HCT116 (cell line): Measurements from ENCODE around the gene COL7A1. TPM values are rescaled to one million over a fixed set of nuclear protein-coding genes. Genes with fewer than 3 reads are reported as not detected.

Source experiments
- ATAC-seq: fragments of 200-7000 bp; cut with Tn5 transposase; 2 replicates; pipeline ENCODE4 v1.9.1; 2020; ENCODE audit warnings: mild to moderate bottlenecking, moderate library complexity
- BruUV-seq: library from RNA; stranded (reverse); fragments of 400-500 nt; replicated peaks from 2 replicates; lab custom pipeline; 2021; lab: Mats Ljungman, UMichigan
- CTCF ChIA-PET: fragments of 300-600 bp; sonication (Branson Sonifier 250); formaldehyde crosslinking; loops from one replicate; lab custom pipeline; 2021; ENCODE audit warnings: antibody characterized with exemption; lab: Charles Lee
- POLR2A ChIA-PET: fragments of 300-600, 350-600 bp; sonication (Branson Sonifier 250); formaldehyde crosslinking; loops from one replicate; lab custom pipeline; 2021; ENCODE audit warnings: antibody characterized with exemption; lab: Charles Lee
- RAD21 ChIA-PET, 2 experiments: fragments of 300-600 bp; sonication (Branson Sonifier 250); formaldehyde crosslinking; loops; one replicate each; lab custom pipeline; 2023; ENCODE audit warnings: low total read pairs in 2 of 2; ENCODE audit not compliant: uncharacterized antibody in 2 of 2, unreplicated experiment in 2 of 2, low non-redundant PET in 1 of 2; lab: Charles Lee
- DNase-seq: peaks from one replicate; pipeline ENCODE4 v3.0.0-alpha.2; 2010; ENCODE audit warnings: low read depth, low spot score
- H2AFZ ChIP-seq: fragments of 200-600 bp; shearing (Covaris generic), sonication (generic); 2 replicates; pipeline ENCODE4 v1.6.1; 2017; ENCODE audit warnings: low read depth, mixed run types, mixed read lengths, antibody characterized with exemption, low read length; ENCODE audit not compliant: poor library complexity, severe bottlenecking
- H3K27ac ChIP-seq: 2 replicates; pipeline ENCODE4 v1.5.1; 2012; ENCODE audit warnings: low read depth, low read length
- H3K27me3 ChIP-seq: fragments of 200-600 bp; sonication (generic); 2 replicates; pipeline ENCODE4 v1.6.1; 2016; ENCODE audit warnings: mixed run types, low read length, mixed read lengths; ENCODE audit not compliant: insufficient read depth
- H3K36me3 ChIP-seq, 2 experiments: fragments of 200-500 bp in 1 of 2; fragments of 200-600 bp in 1 of 2; sonication (Bioruptor generic) in 1 of 2; sonication (generic) in 1 of 2; 2 replicates each; pipeline versions ENCODE4 v1.5.1 to v1.6.1; 2014 to 2016; ENCODE audit warnings: low read length in 2 of 2, inconsistent platforms in 1 of 2, mixed read lengths in 1 of 2, mixed run types in 1 of 2; ENCODE audit not compliant: insufficient read depth in 2 of 2, control insufficient read depth in 1 of 2
- H3K4me1 ChIP-seq, 2 experiments: fragments of 200-600 bp in 1 of 2; sonication (generic) in 1 of 2; 2 replicates each; pipeline versions ENCODE4 v1.5.1 to v1.6.1; 2012 to 2017; ENCODE audit warnings: low read length in 2 of 2, inconsistent platforms in 1 of 2, mild to moderate bottlenecking in 1 of 2, mixed read lengths in 1 of 2, mixed run types in 1 of 2, moderate library complexity in 1 of 2; ENCODE audit not compliant: insufficient read depth in 2 of 2, control insufficient read depth in 1 of 2
- H3K4me2 ChIP-seq: fragments of 200-600 bp; sonication (generic); 2 replicates; pipeline ENCODE4 v1.6.1; 2017; ENCODE audit warnings: mixed run types, low read length, mixed read lengths
- H3K4me3 ChIP-seq, 2 experiments: fragments of 200-600 bp in 1 of 2; sonication (generic) in 1 of 2; replicated peaks in 1 of 2; 2 replicates each; pipeline ENCODE4 v1.5.1; 2011 to 2016; ENCODE audit warnings: low read length in 2 of 2, control low read depth in 1 of 2, low read depth in 1 of 2, mild to moderate bottlenecking in 1 of 2, mixed read lengths in 1 of 2, mixed run types in 1 of 2
- H3K79me2 ChIP-seq: fragments of 200-600 bp; sonication (generic); 2 replicates; pipeline ENCODE4 v1.6.1; 2017; ENCODE audit warnings: mild to moderate bottlenecking, mixed run types, low read length, moderate library complexity, mixed read lengths; ENCODE audit not compliant: insufficient read depth
- H3K9ac ChIP-seq: fragments of 200-600 bp; sonication (generic); 2 replicates; pipeline ENCODE4 v1.6.1; 2016; ENCODE audit warnings: low read length, mixed read lengths
- H3K9me2 ChIP-seq: fragments of 200-600 bp; sonication (generic), shearing (Covaris generic); 2 replicates; pipeline ENCODE4 v1.6.1; 2017; ENCODE audit warnings: mixed run types, mild to moderate bottlenecking, moderate library complexity; ENCODE audit not compliant: insufficient read depth
- H3K9me3 ChIP-seq, 2 experiments: fragments of 200-500 bp in 1 of 2; fragments of 200-600 bp in 1 of 2; sonication (Bioruptor generic) in 1 of 2; sonication (generic) in 1 of 2; 2 replicates each; pipeline ENCODE4 v1.6.1; 2014 to 2017; ENCODE audit warnings: low read length in 2 of 2, mixed read lengths in 2 of 2, inconsistent platforms in 1 of 2, low read depth in 1 of 2, mild to moderate bottlenecking in 1 of 2, mixed run types in 1 of 2, moderate library complexity in 1 of 2; ENCODE audit not compliant: control insufficient read depth in 1 of 2, insufficient read depth in 1 of 2
- H4K20me1 ChIP-seq: fragments of 200-600 bp; sonication (generic), shearing (Covaris generic); 2 replicates; pipeline ENCODE4 v1.6.1; 2017; ENCODE audit warnings: mixed run types, mild to moderate bottlenecking, moderate library complexity; ENCODE audit not compliant: insufficient read depth
- CBX3 ChIP-seq: IDR thresholded peaks from 2 replicates; pipeline ENCODE4 v1.6.1; 2012; ENCODE audit warnings: low read depth
- CTCF ChIP-seq, 3 experiments: fragments of 200-600 bp in 1 of 3; sonication (generic) in 1 of 3; IDR thresholded peaks in 2 of 3; conservative IDR thresholded peaks in 1 of 3; 2 replicates each; pipeline ENCODE4 v1.5.1; 2012 to 2017; ENCODE audit warnings: low read depth in 2 of 3, low read length in 2 of 3, antibody characterized with exemption in 1 of 3, borderline replicate concordance in 1 of 3, control low read depth in 1 of 3, mild to moderate bottlenecking in 1 of 3, mixed read lengths in 1 of 3, mixed run types in 1 of 3, moderate library complexity in 1 of 3; ENCODE audit not compliant: insufficient read depth in 1 of 3
- ELF1 ChIP-seq: IDR thresholded peaks from 2 replicates; pipeline ENCODE4 v1.6.1; 2012; ENCODE audit warnings: low read depth, borderline replicate concordance
- EZH2 ChIP-seq: fragments of 200-600 bp; sonication (generic); IDR thresholded peaks from 2 replicates; pipeline ENCODE4 v1.6.1; 2017; ENCODE audit warnings: antibody characterized with exemption, mixed run types
- FOSL1 ChIP-seq: IDR thresholded peaks from 2 replicates; pipeline ENCODE4 v1.6.1; 2012; ENCODE audit warnings: low read depth
- JUND ChIP-seq: IDR thresholded peaks from 2 replicates; pipeline ENCODE4 v1.6.1; 2012
- MAX ChIP-seq: IDR thresholded peaks from 2 replicates; pipeline ENCODE4 v1.6.1; 2012
- POLR2A ChIP-seq: IDR thresholded peaks from 2 replicates; pipeline ENCODE4 v1.7.0; 2011; ENCODE audit warnings: borderline replicate concordance; ENCODE audit not compliant: insufficient read depth, insufficient read length; ENCODE audit errors: extremely low read depth
- POLR2AphosphoS5 ChIP-seq: IDR thresholded peaks from 2 replicates; pipeline ENCODE4 v1.6.1; 2011; ENCODE audit warnings: mild to moderate bottlenecking, low read depth, low read length, moderate library complexity
- RAD21 ChIP-seq: IDR thresholded peaks from 2 replicates; pipeline ENCODE4 v1.6.1; 2012; ENCODE audit warnings: low read depth, mild to moderate bottlenecking
- SP1 ChIP-seq: IDR thresholded peaks from 2 replicates; pipeline ENCODE4 v1.6.1; 2012; ENCODE audit warnings: low read depth
- SRF ChIP-seq: IDR thresholded peaks from 2 replicates; pipeline ENCODE4 v1.6.1; 2012; ENCODE audit warnings: low read depth
- TCF7L2 ChIP-seq: IDR thresholded peaks from 2 replicates; pipeline ENCODE4 v1.7.0; 2011; ENCODE audit warnings: borderline replicate concordance, inconsistent platforms; ENCODE audit not compliant: insufficient read depth, insufficient read length; ENCODE audit errors: extremely low read depth
- YY1 ChIP-seq: IDR thresholded peaks from 2 replicates; pipeline ENCODE4 v1.6.1; 2011; ENCODE audit warnings: low read length, low read depth, moderate library complexity, mild to moderate bottlenecking; ENCODE audit not compliant: insufficient replicate concordance; ENCODE audit errors: extremely low read depth
- ZNF274 ChIP-seq: fragments of 200-500 bp; sonication (Bioruptor generic); IDR thresholded peaks from 2 replicates; pipeline ENCODE4 v1.6.1; 2014; ENCODE audit warnings: mild to moderate bottlenecking, low read depth, low read length, inconsistent platforms
- intact Hi-C: fragments of 100-400 bp; cut with micrococcal nuclease; formaldehyde crosslinking; loops from 2 replicates; pipeline ENCODE4 v1.10.0; 2022
- total RNA-seq: library from RNA; stranded (reverse); gene quantifications from one replicate; pipeline ENCODE4 v1.2.1, GENCODE V29; 2021; ENCODE audit not compliant: unreplicated experiment

The COL7A1 gene
- total RNA-seq, 1 experiment from 2014 or later: 11.4 TPM

GRCh38 chr3:48592519-48593087, 2.5 kb downstream of the COL7A1 start (continued):
- no peak for TF ChIP-seq YY1
- TF ChIP-seq EZH2: no peak
- TF ChIP-seq SP1: no peak
- no peak for TF ChIP-seq CTCF (IDR thresholded peaks at IDR 0.05 in 2 of 3, conservative IDR thresholded peaks at IDR 0.05 in 1 of 3; ENCODE audit: borderline replicate concordance in 1 of 3, insufficient read depth in 1 of 3, low read depth in 2 of 3, low read length in 2 of 3)
- no peak for TF ChIP-seq CBX3
- no peak for TF ChIP-seq JUND
- TF ChIP-seq TCF7L2: no peak
- TF ChIP-seq POLR2AphosphoS5: no peak
- no peak for TF ChIP-seq POLR2A
- no peak for TF ChIP-seq ZNF274
- TF ChIP-seq FOSL1: no peak

DNA sequence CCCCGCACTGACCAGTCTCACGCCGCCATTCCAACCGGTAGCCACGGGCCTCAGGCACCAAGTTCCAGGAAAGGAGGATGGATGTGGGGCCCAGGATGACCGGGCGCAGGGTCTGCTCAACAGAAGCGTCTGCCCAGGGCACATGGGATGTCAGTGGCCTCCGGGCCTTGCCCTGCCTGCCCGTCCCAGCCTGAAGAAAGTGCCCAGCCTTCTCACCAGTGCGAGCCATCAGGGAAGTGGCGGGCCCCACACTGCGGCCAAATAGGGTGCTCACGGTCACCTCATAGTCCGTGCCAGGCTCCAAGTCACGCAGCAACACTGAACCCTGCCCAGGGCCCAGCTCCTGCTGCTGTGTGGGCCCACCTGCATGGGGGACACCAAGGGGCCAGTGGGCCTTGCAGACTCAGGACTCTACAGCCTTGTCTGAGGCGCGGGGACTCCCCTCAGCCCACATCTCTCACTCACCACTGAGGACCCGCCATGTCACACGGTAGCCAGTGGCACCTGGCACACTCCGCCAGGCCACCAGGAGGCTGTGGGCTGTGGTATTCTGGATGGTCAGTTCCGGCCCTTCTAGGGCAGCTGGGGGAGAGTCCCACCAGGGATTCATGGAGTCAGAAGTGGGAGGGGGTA, 3.1 kb downstream of the COL7A1 start:
- Histone ChIP-seq H3K79me2 (no peaks in the 10 kb centered on the region), H3K9me3 (no peaks in the 10 kb centered on the region), H3K9me2 (no peaks in the 10 kb centered on the region), H3K4me2 (no peak overlapping the region), H3K9ac (no peak overlapping the region), H3K27me3 (no peaks in the 10 kb centered on the region), H4K20me1 (no peaks in the 10 kb centered on the region), H3K4me1 (peaks cover 11 to 21% of the 10 kb centered on the region in 2 experiments), H2AFZ (no peak overlapping the region), H3K36me3 (no peaks in the 10 kb centered on the region), H3K27ac (no peak overlapping the region), H3K4me3 (no peak overlapping the region)
- ATAC-seq: no peak
- no TSS peak for BruUV-seq
- ChIA-PET POLR2A (no interaction called here), CTCF (no interaction called here), RAD21 (no interaction called here)
- TF ChIP-seq YY1 (no peak), POLR2AphosphoS5 (no peak), RAD21 (no peak), SRF (no peak), POLR2A (no peak), SP1 (no peak), MAX (no peak), ELF1 (no peak)
- intact Hi-C loops: no loop called here
- DNase-seq: no peak
